K562 (cell line): Measurements from ENCODE around the gene PCDHGC4.

Source experiments
- SAFB ChIP-seq: fragments of 200-400 bp; formaldehyde crosslinking; IDR thresholded peaks from 2 replicates; pipeline ENCODE4 v1.6.1; 2017; ENCODE audit warnings: low read depth, low read length, borderline replicate concordance
- ZNF778 ChIP-seq: fragments of 450-650 bp; formaldehyde crosslinking; IDR thresholded peaks from 2 replicates; pipeline ENCODE4 v1.4.0; 2020; ENCODE audit warnings: mild to moderate bottlenecking, moderate library complexity
- TF ChIP-seq, protein P1 (sequence below): fragments of 250-450 bp; sonication (Bioruptor Pico); IDR thresholded peaks from 2 replicates; pipeline ENCODE4 v1.8.0; 2022; ENCODE audit warnings: moderate library complexity, mild to moderate bottlenecking, inconsistent platforms
- TF ChIP-seq, protein P2 (sequence below), 2 experiments: fragments of 450-650 bp; IDR thresholded peaks; 2 replicates each; pipeline ENCODE4 v1.6.1; 2018; ENCODE audit warnings: mild to moderate bottlenecking in 2 of 2, low read depth in 1 of 2; ENCODE audit not compliant: partially characterized antibody in 2 of 2

DNA sequence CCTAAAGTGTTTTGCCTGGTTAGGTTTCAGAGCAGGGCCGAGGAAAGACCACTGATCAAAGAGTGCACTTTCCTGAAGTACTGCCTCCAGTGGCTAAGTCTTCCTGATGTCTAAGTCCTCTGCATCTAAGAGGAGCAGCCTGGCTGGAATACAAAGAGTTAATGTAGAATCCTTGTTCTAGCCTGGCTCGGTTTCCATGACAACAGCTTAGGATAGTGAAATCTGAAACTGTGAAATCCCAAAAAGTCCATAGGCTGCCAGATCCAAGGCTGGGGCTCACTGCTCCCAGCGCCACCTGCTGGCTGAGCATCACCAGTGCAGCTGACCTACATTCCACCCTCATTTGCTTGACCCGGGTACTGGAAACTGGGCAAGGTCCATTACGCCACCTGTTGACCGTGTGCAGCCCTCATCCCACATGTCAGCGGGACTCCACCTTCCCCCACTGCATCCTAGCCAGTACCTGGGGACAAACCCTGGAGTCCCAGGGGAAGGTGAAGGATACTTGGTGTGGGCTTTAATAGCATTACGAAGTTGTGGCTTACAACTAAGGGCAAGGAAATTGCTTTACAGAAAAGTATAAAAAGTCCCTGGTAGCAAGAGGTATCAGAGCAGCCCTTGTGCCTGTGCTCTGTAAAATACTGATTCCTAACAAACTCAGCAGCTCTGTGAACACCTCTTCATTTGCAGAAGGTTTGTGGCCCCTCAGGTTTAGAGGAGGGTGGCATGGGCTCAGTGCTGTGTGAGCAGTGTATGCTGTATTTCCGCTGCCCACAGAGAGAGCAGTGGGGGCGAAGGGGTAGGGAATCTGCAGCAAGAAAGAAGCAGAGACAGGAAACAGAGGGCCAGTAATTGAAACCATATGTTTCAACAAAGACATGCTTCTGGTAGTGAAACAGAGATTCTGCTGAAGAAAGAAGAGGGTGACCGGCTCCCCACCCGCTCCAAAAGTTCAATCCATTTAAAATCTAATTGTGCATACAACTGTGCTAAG is 40.1 kb downstream of the PCDHGC4 start:
- TF ChIP-seq, protein P1, sequence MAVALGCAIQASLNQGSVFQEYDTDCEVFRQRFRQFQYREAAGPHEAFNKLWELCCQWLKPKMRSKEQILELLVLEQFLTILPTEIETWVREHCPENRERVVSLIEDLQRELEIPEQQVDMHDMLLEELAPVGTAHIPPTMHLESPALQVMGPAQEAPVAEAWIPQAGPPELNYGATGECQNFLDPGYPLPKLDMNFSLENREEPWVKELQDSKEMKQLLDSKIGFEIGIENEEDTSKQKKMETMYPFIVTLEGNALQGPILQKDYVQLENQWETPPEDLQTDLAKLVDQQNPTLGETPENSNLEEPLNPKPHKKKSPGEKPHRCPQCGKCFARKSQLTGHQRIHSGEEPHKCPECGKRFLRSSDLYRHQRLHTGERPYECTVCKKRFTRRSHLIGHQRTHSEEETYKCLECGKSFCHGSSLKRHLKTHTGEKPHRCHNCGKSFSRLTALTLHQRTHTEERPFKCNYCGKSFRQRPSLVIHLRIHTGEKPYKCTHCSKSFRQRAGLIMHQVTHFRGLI = no peak
- TF ChIP-seq ZNF778 (CRISPR knock-in tag) (no peak), SAFB (no peak)
- TF ChIP-seq, protein P2, sequence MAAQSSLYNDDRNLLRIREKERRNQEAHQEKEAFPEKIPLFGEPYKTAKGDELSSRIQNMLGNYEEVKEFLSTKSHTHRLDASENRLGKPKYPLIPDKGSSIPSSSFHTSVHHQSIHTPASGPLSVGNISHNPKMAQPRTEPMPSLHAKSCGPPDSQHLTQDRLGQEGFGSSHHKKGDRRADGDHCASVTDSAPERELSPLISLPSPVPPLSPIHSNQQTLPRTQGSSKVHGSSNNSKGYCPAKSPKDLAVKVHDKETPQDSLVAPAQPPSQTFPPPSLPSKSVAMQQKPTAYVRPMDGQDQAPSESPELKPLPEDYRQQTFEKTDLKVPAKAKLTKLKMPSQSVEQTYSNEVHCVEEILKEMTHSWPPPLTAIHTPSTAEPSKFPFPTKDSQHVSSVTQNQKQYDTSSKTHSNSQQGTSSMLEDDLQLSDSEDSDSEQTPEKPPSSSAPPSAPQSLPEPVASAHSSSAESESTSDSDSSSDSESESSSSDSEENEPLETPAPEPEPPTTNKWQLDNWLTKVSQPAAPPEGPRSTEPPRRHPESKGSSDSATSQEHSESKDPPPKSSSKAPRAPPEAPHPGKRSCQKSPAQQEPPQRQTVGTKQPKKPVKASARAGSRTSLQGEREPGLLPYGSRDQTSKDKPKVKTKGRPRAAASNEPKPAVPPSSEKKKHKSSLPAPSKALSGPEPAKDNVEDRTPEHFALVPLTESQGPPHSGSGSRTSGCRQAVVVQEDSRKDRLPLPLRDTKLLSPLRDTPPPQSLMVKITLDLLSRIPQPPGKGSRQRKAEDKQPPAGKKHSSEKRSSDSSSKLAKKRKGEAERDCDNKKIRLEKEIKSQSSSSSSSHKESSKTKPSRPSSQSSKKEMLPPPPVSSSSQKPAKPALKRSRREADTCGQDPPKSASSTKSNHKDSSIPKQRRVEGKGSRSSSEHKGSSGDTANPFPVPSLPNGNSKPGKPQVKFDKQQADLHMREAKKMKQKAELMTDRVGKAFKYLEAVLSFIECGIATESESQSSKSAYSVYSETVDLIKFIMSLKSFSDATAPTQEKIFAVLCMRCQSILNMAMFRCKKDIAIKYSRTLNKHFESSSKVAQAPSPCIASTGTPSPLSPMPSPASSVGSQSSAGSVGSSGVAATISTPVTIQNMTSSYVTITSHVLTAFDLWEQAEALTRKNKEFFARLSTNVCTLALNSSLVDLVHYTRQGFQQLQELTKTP (IDR thresholded peaks at IDR 0.05; ENCODE audit: low read depth in 1 of 2, partially characterized antibody in 2 of 2) = no peak
